Gastrocnemius medialis (tissue), 4 donors: ENCODE data around the gene ZDHHC21.

Experiments
- CTCF ChIP-seq, 5 experiments: fragments of 450-650 bp in 3 of 5; fragments of 200-600 bp in 2 of 5; sonication (generic) in 2 of 5; IDR thresholded peaks in 4 of 5; conservative IDR thresholded peaks in 1 of 5; 1 replicate in 4 of 5; 2 replicates in 1 of 5; pipeline ENCODE4 v1.5.1; 2016 to 2019; ENCODE audit warnings: antibody characterized with exemption in 5 of 5, mild to moderate bottlenecking in 3 of 5, moderate library complexity in 3 of 5
- POLR2A ChIP-seq, 2 donors: fragments of 450-650 bp; IDR thresholded peaks; one replicate each; pipeline ENCODE4 v1.6.1; 2017; ENCODE audit warnings: antibody characterized with exemption in 2 of 2, mild to moderate bottlenecking in 2 of 2, moderate library complexity in 2 of 2

- TF ChIP-seq CTCF (IDR thresholded peaks at IDR 0.05 in 4 of 5, conservative IDR thresholded peaks at IDR 0.05 in 1 of 5): no peak
- no peak for TF ChIP-seq POLR2A (IDR thresholded peaks at IDR 0.05)
Observed at GRCh38 chr9:14585730-14586473, 107.3 kb downstream of the ZDHHC21 start.
